A549 (cell line): ENCODE data around the gene AP3S2. TPM values are rescaled to one million over a fixed set of nuclear protein-coding genes. Genes with fewer than 3 reads are reported as not detected.

Experiments
- ATAC-seq, 2 experiments: fragments of 200-7000 bp in 1 of 2; fragments of >200 bp in 1 of 2; cut with Nextera tagmentation in 1 of 2; cut with Tn5 transposase in 1 of 2; 3 replicates each; pipeline versions ENCODE4 v1.8.0 to v1.9.1; 2018 to 2020; ENCODE audit warnings: mild to moderate bottlenecking in 1 of 2, moderate library complexity in 1 of 2
- CTCF ChIA-PET: fragments of 300-600 bp; sonication (Branson Sonifier 250); formaldehyde crosslinking; extraction: SDS; loops from one replicate; lab custom pipeline; 2021; ENCODE audit warnings: antibody characterized with exemption, inconsistent platforms; lab: Yijun Ruan, JAX
- POLR2A ChIA-PET: fragments of 350-600 bp; formaldehyde crosslinking; extraction: SDS; loops from one replicate; lab custom pipeline; 2021; ENCODE audit warnings: antibody characterized with exemption, inconsistent platforms; lab: Yijun Ruan, JAX
- DNase-seq, 2 experiments: peaks; one replicate each; pipeline versions ENCODE4 v3.0.0 to v3.0.0-alpha.2; 2011 to 2016; ENCODE audit warnings: low read depth in 1 of 2, low spot score in 1 of 2
- FAIRE-seq: peaks from 2 replicates; lab custom pipeline; 2011; peaks lifted over from hg19 to GRCh38; lab: Jason Lieb, UNC
- H3K27ac ChIP-seq, 2 experiments: fragments of >200 bp; sonication (Bioruptor Twin); formaldehyde crosslinking; 3 replicates each; pipeline ENCODE4 v1.5.1; 2016 to 2017
- H3K4me1 ChIP-seq: fragments of >200 bp; sonication (Bioruptor Twin); formaldehyde crosslinking; 3 replicates; pipeline ENCODE4 v1.6.1; 2016
- H3K4me2 ChIP-seq: fragments of >200 bp; sonication (Bioruptor Twin); formaldehyde crosslinking; 3 replicates; pipeline ENCODE4 v1.6.1; 2016
- H3K4me3 ChIP-seq: fragments of >200 bp; sonication (Bioruptor Twin); formaldehyde crosslinking; 3 replicates; pipeline ENCODE4 v1.5.1; 2016
- H3K9me3 ChIP-seq: fragments of >200 bp; sonication (Bioruptor Twin); formaldehyde crosslinking; 3 replicates; pipeline ENCODE4 v1.6.1; 2016
- ATOH8 ChIP-seq: fragments of 250-450 bp; sonication (Bioruptor Pico); IDR thresholded peaks from 2 replicates; pipeline ENCODE4 v1.5.0; 2020; ENCODE audit warnings: low read depth, mild to moderate bottlenecking, moderate library complexity
- CEBPB ChIP-seq, 2 experiments: fragments of >200 bp in 1 of 2; sonication (Bioruptor Twin) in 1 of 2; formaldehyde crosslinking in 1 of 2; IDR thresholded peaks; 2 replicates each; pipeline ENCODE4 v1.6.1; 2012 to 2016
- CHD2 ChIP-seq: fragments of 150-350 bp; IDR thresholded peaks from 2 replicates; pipeline ENCODE4 v1.6.1; 2014; ENCODE audit warnings: low read length; ENCODE audit not compliant: partially characterized antibody
- CHD4 ChIP-seq: fragments of 200-600 bp; sonication (generic); IDR thresholded peaks from 2 replicates; pipeline ENCODE4 v1.6.1; 2016; ENCODE audit warnings: antibody characterized with exemption, mild to moderate bottlenecking, borderline replicate concordance
- E2F6 ChIP-seq: IDR thresholded peaks from 2 replicates; pipeline ENCODE4 v1.6.1; 2012; ENCODE audit warnings: low read depth, borderline replicate concordance
- FOSB ChIP-seq: fragments of 250-450 bp; sonication (Bioruptor Pico); IDR thresholded peaks from 2 replicates; pipeline ENCODE4 v1.5.0; 2020; ENCODE audit warnings: mild to moderate bottlenecking, moderate library complexity
- GATA3 ChIP-seq: IDR thresholded peaks from 2 replicates; pipeline ENCODE4 v1.6.1; 2012; ENCODE audit warnings: borderline replicate concordance
- HDAC2 ChIP-seq: fragments of 200-600 bp; sonication (generic); IDR thresholded peaks from 2 replicates; pipeline ENCODE4 v1.6.1; 2016
- HOXA7 ChIP-seq: fragments of 250-450 bp; sonication (Bioruptor Pico); IDR thresholded peaks from 2 replicates; pipeline ENCODE4 v1.5.0; 2020; ENCODE audit warnings: mild to moderate bottlenecking, moderate library complexity
- MAX ChIP-seq: IDR thresholded peaks from 2 replicates; pipeline ENCODE4 v1.6.1; 2012
- NR3C1 ChIP-seq: fragments of >200 bp; sonication (Bioruptor Twin); formaldehyde crosslinking; IDR thresholded peaks from 3 replicates; pipeline ENCODE4 v1.6.1; 2017
- POLR2A ChIP-seq: IDR thresholded peaks from 2 replicates; pipeline ENCODE4 v1.6.1; 2012; ENCODE audit warnings: mild to moderate bottlenecking, low read length
- POLR2AphosphoS2 ChIP-seq: conservative IDR thresholded peaks from 2 replicates; pipeline ENCODE4 v1.6.1; 2012; ENCODE audit warnings: low read length, improper control_type of control experiment, inconsistent platforms
- RCOR1 ChIP-seq: fragments of 150-350 bp; IDR thresholded peaks from 2 replicates; pipeline ENCODE4 v1.6.1; 2014; ENCODE audit warnings: antibody characterized with exemption, low read length, low read depth
- REST ChIP-seq: fragments of 200-600 bp; sonication (generic); IDR thresholded peaks from 2 replicates; pipeline ENCODE4 v1.6.1; 2016; ENCODE audit warnings: antibody characterized with exemption, mild to moderate bottlenecking, moderate library complexity
- RFX5 ChIP-seq: fragments of 450-650 bp; IDR thresholded peaks from 2 replicates; pipeline ENCODE4 v1.7.1; 2014; ENCODE audit warnings: antibody characterized with exemption, mild to moderate bottlenecking, moderate library complexity
- SMC3 ChIP-seq: fragments of >200 bp; sonication (Bioruptor Twin); formaldehyde crosslinking; IDR thresholded peaks from 3 replicates; pipeline ENCODE4 v1.6.1; 2018; ENCODE audit warnings: inconsistent platforms
- SREBF2 ChIP-seq: fragments of 450-650 bp; IDR thresholded peaks from 2 replicates; pipeline ENCODE4 v1.6.1; 2014; ENCODE audit warnings: mild to moderate bottlenecking, moderate library complexity
- USF2 ChIP-seq: fragments of 450-650 bp; IDR thresholded peaks from 2 replicates; pipeline ENCODE4 v1.6.1; 2014; ENCODE audit warnings: antibody characterized with exemption
- ZC3H11A ChIP-seq: fragments of 450-650 bp; IDR thresholded peaks from 2 replicates; pipeline ENCODE4 v1.6.1; 2014; ENCODE audit warnings: antibody characterized with exemption, mild to moderate bottlenecking
- ZNF302 ChIP-seq: fragments of 250-450 bp; sonication (Bioruptor Pico); IDR thresholded peaks from 2 replicates; pipeline ENCODE4 v1.9.0; 2021; ENCODE audit warnings: inconsistent platforms, mild to moderate bottlenecking, moderate library complexity
- ZSCAN20 ChIP-seq: fragments of 250-450 bp; sonication (Bioruptor Pico); IDR thresholded peaks from 2 replicates; pipeline ENCODE4 v1.8.0; 2022; ENCODE audit warnings: mild to moderate bottlenecking, moderate library complexity
- WGBS: methylation state at CpG from one replicate; pipeline ENCODE4 v1.1.6; 2017; ENCODE audit errors: missing lambda C conversion rate; 5-methylcytosine and 5-hydroxymethylcytosine counted together
- polyA plus RNA-seq, 4 experiments: library from polyadenylated mRNA; depleted of rRNA in 3 of 4; stranded (reverse); fragments of >200 nt; fragmentation: RNase III in 1 of 4; extraction: RNeasy Plus Mini Kit Qiagen cat#74134 plus additional on column Dnase treatment in 1 of 4; gene quantifications; 2 replicates in 3 of 4; 3 replicates in 1 of 4; pipeline ENCODE4 v1.2.3, GENCODE V29; 2011 to 2017

The AP3S2 gene
- polyA plus RNA-seq, 2 of the 4 experiments (the other 2 are of a cell fraction): 85.1 to 85.9 TPM

- Histone ChIP-seq H3K4me2 (no peak overlapping the region), H3K4me3 (no peak overlapping the region), H3K9me3 (no peaks in the 10 kb centered on the region)
- FAIRE-seq: no peak
- ChIA-PET CTCF (interaction anchor here (0.9 to 5.8 kb wide), 8 partner anchors 12 to 248 kb away, joined by 3 to 26 read pairs (median 3); no protein-coding TSS in a partner anchor), POLR2A (interaction anchor here (1.2 kb wide), 1 partner anchor 79 kb away, joined by 3 read pairs; no protein-coding TSS in a partner anchor)
- TF ChIP-seq GATA3: no peak
- TF ChIP-seq SREBF2: no peak
- no peak for TF ChIP-seq RCOR1
- TF ChIP-seq SMC3: no peak
- no peak for TF ChIP-seq HOXA7 (CRISPR knock-in tag)
- no peak for TF ChIP-seq E2F6
- TF ChIP-seq HDAC2: no peak
- no peak for TF ChIP-seq POLR2A
- TF ChIP-seq CEBPB (IDR thresholded peaks at IDR 0.05): no peak
- no peak for TF ChIP-seq FOSB (CRISPR knock-in tag)
- TF ChIP-seq POLR2AphosphoS2: no peak
- TF ChIP-seq ZC3H11A: no peak
- TF ChIP-seq CHD2: no peak
- TF ChIP-seq REST: no peak
- no peak for TF ChIP-seq RFX5
- TF ChIP-seq, all 56 proteins: peak for 0
- Histone ChIP-seq H3K27ac (no peak overlapping the region), H3K4me1 (peaks cover 27% of the 10 kb centered on the region)
- DNase-seq (no peak), ATAC-seq (no peak)
- WGBS: 95% methylated on average over 4 of the region's 4 CpGs
Measured at GRCh38 chr15:89839167-89839810, 54.5 kb downstream of the AP3S2 start.

GRCh38 chr15:89837830-89838178, 56.0 kb downstream of the AP3S2 start:
- H3K4me1 ChIP-seq: peaks cover 25% of the 10 kb centered on the region
- 56% methylated on average over 3 of the region's 3 CpGs for WGBS
- H3K4me2 ChIP-seq: peak overlapping the region; percentile 7; the same call in 1 of the 3 replicates
- FAIRE-seq: no peak
- no peak for ATAC-seq
- H3K9me3 ChIP-seq: no peaks in the 10 kb centered on the region
- TF ChIP-seq NR3C1 (no peak), FOSB (CRISPR knock-in tag) (no peak), RCOR1 (no peak), CEBPB (IDR thresholded peaks at IDR 0.05) (no peak), MAX (no peak)
- ChIA-PET CTCF (interaction anchor here (0.8 to 5.8 kb wide), 8 partner anchors 23 to 198 kb away, joined by 3 to 26 read pairs (median 5); partner anchors contain the start of gene ANPEP), POLR2A (no interaction called here)
- H3K27ac ChIP-seq: peak overlapping the region; percentile 51 to 75; a peak in 5 of 6 replicates
- no peak overlapping the region for H3K4me3 ChIP-seq
- no peak for DNase-seq

- DNase-seq (no peak), FAIRE-seq (no peak), ATAC-seq (peak; percentile 25 to 60; a peak in 4 of 6 replicates)
- H3K4me1 ChIP-seq: peaks cover 25% of the 10 kb centered on the region
- H3K4me2 ChIP-seq: peak overlapping the region; percentile 43
- WGBS: 51% methylated on average over 6 of the region's 6 CpGs
- ChIA-PET POLR2A (interaction anchor here (1.3 to 1.6 kb wide), 2 partner anchors 16 to 57 kb away, joined by 4 to 7 read pairs; partner anchors contain the start of gene AP3S2), CTCF (interaction anchor here (0.6 to 5.8 kb wide), 15 partner anchors 9 to 384 kb away, joined by 3 to 26 read pairs (median 5); partner anchors contain the start of genes ANPEP and MESP1)
- H3K27ac ChIP-seq: peak overlapping the region; percentile 51 to 75; a peak in 5 of 6 replicates
- no peak overlapping the region for H3K4me3 ChIP-seq
- H3K9me3 ChIP-seq: no peaks in the 10 kb centered on the region
- TF ChIP-seq USF2: no peak
- no peak for TF ChIP-seq ZNF302 (CRISPR knock-in tag)
- TF ChIP-seq ZSCAN20 (CRISPR knock-in tag): no peak
- TF ChIP-seq REST: no peak
- no peak for TF ChIP-seq CHD4
- TF ChIP-seq ATOH8 (CRISPR knock-in tag): no peak
Measured at GRCh38 chr15:89837134-89837829, 56.5 kb downstream of the AP3S2 start.
